HG03097 (cell line): Measurements from ENCODE around the gene VDR.

Source experiments
- ATAC-seq: cut with Tn5 transposase; IDR thresholded peaks from one replicate; pipeline ENCODE4 v1.9.1; 2021; ENCODE audit not compliant: unreplicated experiment, low FRiP score

Gene VDR

GRCh38 chr12:47896022-47896421 is 8.8 kb downstream of the VDR start:
- no peak for ATAC-seq

- ATAC-seq, result no peak
Measured at GRCh38 chr12:47894652-47895051, 10.1 kb downstream of the VDR start.

DNA sequence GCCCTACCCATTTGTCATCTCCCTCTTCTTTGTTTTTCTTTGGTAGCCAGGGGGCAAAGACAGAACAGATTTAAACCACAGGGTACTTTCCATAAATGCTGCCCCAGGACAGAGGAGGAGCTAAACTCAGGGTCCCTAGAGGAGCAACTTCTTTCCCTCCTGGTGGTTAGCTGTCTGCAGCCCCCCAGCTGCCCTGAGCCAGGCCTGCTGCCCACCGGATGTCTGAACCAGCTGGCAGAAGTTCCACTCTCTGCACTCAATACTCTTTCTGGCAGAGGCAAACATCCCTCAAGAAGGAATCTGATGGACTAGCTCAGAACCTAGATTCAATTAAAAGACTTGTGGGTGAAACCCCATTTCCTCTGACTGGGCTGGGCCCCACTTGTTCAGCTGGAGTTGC is 10.7 kb downstream of the VDR start:
- no peak for ATAC-seq

- no peak for ATAC-seq
Measured at GRCh38 chr12:47892819-47893218, 12.0 kb downstream of the VDR start.

GRCh38 chr12:47891356-47891755 is 13.4 kb downstream of the VDR start:
- no peak for ATAC-seq

DNA sequence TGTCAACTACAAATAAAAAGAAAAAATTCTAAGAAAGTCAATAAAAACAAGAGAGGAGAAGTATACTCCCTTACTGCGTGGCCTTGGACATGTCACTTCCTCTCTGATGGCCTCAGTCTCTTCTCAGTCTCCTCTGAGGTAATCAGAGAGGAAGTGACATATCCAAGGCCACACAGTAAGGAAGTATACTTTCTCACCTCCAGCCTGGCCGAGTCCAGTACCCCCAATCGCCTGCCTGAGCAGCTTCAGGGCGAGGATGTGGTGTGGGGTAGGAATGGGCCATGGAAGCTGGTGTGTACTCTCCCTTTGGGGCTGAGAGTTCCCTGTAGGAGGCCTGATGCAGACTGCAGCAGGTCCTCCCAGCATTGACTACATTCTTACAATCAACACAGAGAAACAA is 15.8 kb downstream of the VDR start:
- ATAC-seq, result no peak

GRCh38 chr12:47888153-47888819 is 16.5 kb downstream of the VDR start:
- ATAC-seq, result no peak

- ATAC-seq, result no peak
Measured at GRCh38 chr12:47887529-47887928, 17.3 kb downstream of the VDR start.

- ATAC-seq, result no peak
Measured at GRCh38 chr12:47886510-47887240, 18.1 kb downstream of the VDR start.

- ATAC-seq, result no peak
Measured at GRCh38 chr12:47885566-47885965, 19.2 kb downstream of the VDR start.

GRCh38 chr12:47885012-47885501 is 19.7 kb downstream of the VDR start:
- no peak for ATAC-seq

DNA sequence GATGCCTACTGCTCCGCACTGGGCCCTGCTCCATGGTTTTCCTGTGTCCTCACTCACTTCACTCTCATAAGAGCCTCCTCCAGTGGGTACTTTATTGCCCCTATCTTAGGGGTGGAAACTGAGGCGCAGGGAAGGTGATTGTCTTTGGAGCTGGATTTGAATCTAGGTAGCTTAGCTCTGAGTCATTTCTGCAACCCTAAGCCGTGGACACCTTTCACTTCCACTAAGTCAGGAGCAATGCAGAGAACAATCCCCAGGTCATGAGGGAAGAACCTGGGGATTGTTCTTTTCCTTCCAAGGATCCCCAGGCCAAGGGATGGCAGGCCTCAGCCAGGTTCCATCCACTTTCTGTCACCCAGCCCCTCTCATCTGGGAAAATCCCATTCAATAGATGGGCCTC is 20.3 kb downstream of the VDR start:
- no peak for ATAC-seq

GRCh38 chr12:47883663-47884195 is 21.1 kb downstream of the VDR start:
- ATAC-seq, result no peak

GRCh38 chr12:47882781-47883546 is 21.8 kb downstream of the VDR start:
- peak; percentile 62 for ATAC-seq

- no peak for ATAC-seq
Measured at GRCh38 chr12:47881826-47882427, 22.9 kb downstream of the VDR start.

DNA sequence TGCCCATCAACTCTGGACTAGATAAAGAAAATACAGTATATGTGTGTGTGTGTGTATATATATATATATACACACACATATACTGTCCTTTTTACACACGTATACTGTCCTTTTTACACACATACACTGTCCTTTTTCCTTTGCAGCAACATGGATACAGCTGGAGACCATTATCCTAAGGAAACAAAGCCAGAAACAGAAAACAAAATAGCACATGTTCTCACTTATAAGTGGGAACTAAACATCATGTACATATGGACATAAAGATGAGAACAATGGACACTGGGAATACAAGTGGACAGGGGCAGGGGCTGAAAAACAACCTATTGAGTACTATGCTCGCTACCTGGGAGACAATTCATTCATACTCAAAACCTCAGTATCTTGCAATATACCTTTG is 23.7 kb downstream of the VDR start:
- no peak for ATAC-seq

- no peak for ATAC-seq
Measured at GRCh38 chr12:47878918-47879481, 25.8 kb downstream of the VDR start.

GRCh38 chr12:47878293-47878917 is 26.4 kb downstream of the VDR start:
- ATAC-seq, result no peak

DNA sequence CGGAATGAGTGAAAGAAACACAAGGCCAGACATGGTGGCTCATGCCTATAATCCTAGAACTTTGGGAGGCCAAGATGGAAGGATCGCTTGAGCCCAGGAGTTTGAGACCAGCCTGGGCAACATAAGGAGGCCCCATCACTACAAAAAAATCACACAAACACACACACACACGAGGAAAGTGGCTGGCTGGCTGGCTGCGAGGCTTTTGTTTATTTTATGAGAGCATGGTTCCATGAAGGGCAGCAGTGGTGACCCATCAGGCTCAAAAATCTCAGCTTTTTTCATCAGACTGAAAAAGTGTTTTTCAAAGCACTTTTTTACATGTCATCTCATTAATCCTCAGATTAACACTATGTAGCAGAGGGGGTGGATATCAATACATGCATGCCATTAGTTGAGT is 27.7 kb downstream of the VDR start:
- no peak for ATAC-seq

GRCh38 chr12:47876440-47876960 is 28.3 kb downstream of the VDR start:
- no peak for ATAC-seq
